Epithelial cell of prostate (primary cell): ENCODE measurements around the gene HOXD12.

Source experiments
- DNase-seq: peaks from one replicate; pipeline ENCODE4 v3.0.0-alpha.2; 2011; ENCODE audit warnings: low read depth, low spot score
- H3K27ac ChIP-seq: fragments of 450-650 bp; 2 replicates; pipeline ENCODE4 v1.5.1; 2017; ENCODE audit warnings: mild to moderate bottlenecking

HOXD12 gene

DNA sequence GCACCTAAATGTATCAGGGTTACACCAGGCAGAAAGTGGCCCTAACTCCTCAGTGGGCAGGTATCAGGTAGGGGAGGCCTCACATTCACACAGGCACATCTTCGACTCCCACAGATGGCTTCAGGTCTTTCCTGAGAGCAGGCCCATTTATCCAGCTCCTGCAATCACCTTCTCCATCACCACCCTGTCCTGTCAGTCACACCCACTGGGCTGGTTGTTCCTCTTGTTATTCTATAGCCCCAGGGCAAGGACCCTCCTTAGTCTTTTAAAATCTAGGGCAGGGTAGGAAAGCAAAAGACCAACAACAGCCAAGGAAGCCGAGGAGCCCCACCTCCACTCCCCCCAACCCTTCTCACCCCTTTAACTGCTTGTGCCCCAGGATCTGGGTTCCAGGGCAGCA lies 42.7 kb downstream of the HOXD12 start:
- DNase-seq = no peak
- no peak overlapping the region for H3K27ac ChIP-seq

GRCh38 chr2:176145085-176145969 lies 45.7 kb downstream of the HOXD12 start:
- H3K27ac ChIP-seq = no peak overlapping the region
- no peak for DNase-seq

DNA sequence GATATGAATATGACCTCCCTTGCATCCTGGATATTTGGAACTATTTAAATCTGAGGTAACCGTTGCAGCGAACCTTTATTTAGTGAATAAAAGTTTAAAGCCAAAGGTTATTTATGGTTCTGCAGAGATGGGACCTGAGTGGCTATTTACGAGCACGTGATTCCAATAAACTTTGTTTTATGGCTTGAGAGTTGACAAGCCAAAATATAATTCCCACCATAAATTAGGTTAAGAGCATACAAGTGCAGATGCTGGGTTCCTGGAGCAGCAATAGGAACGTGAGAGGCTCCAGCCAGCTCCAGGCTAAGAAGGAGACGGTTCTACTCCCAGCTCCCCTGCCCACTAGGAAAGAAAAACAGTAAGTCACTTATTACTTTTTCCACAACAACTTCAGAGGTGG lies 46.5 kb downstream of the HOXD12 start:
- no peak for DNase-seq
- no peak overlapping the region for H3K27ac ChIP-seq

DNA sequence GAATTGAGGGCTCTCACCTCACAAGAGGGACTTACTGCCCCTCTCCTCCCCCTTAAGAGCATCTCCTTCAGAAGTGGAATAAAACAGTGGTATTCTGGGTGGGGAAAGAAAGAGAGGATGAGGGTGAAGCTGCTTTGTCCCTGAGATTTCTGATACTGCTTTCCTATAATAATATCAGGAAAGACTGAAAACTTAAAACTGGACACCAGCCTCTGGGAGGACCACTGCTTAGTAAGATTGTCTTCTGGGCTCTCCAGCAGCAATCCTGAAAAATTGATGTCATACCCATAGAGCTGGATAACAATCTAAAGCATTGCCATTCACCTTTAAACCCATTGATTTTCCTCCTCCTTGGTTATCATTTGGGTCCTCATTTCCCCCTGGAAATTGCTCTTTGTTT lies 47.0 kb downstream of the HOXD12 start:
- no peak for DNase-seq
- H3K27ac ChIP-seq = no peak overlapping the region

GRCh38 chr2:176147210-176147799 lies 47.7 kb downstream of the HOXD12 start:
- H3K27ac ChIP-seq = no peak overlapping the region
- no peak for DNase-seq

DNA sequence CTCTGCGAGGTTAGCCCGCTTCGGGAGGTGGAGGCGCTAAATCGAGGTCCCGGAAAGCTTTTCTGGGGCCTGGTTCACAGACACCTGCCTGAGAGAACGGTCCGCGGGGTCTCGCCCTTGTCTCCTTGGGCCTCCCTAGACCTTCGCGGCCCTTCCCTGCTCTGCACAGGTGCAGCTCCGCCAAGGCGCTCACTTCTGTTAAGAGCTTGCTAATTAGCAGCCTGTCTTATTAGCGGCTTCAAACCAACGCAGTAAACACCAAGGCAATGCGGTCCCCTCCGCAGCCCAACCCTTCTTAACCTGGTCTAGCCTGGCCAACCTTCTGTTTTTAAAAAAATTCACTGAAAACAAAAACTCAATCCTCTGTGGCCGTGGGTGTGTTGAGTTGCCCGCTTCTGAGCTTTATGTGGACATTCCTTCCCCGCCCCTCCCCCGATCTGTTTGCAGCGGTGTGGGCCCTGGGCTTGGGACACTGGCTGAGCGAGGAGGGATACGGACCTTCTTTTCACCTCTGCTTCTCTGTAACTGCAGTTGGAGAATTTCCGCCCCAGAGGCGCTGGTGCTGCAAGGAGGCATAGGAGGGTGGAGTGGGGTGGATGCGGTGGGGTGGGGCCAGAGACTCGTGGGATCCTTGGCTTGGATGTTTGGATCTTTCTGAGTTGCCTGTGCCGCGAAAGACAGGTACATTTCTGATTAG lies 48.4 kb downstream of the HOXD12 start:
- H3K27ac ChIP-seq = no peak overlapping the region
- DNase-seq = no peak

GRCh38 chr2:176148751-176149421 lies 49.3 kb downstream of the HOXD12 start:
- DNase-seq = no peak
- H3K27ac ChIP-seq = no peak overlapping the region

DNA sequence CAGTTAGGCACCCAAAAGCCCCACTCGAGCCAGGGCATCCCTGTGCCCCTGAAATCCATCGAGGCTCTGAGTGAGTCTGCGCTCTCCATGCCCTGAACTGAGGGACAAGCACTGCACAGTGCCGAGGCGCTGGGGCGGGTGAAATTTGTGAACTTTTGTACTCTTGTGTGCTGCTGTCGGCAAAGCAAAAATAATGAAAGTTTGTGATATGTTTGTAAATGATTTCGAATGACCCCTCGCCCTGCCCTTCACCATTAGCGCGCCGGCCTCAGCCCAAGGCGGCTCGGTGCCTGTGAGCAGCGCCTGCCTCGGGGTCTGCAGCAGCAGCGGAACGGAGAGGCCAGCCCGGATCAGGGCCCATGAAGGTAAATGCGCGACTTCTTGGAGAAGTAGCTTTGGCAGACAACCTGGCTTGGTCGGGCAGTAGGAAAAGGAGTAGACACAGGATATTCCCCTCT lies 49.9 kb downstream of the HOXD12 start:
- no peak for DNase-seq
- no peak overlapping the region for H3K27ac ChIP-seq

DNA sequence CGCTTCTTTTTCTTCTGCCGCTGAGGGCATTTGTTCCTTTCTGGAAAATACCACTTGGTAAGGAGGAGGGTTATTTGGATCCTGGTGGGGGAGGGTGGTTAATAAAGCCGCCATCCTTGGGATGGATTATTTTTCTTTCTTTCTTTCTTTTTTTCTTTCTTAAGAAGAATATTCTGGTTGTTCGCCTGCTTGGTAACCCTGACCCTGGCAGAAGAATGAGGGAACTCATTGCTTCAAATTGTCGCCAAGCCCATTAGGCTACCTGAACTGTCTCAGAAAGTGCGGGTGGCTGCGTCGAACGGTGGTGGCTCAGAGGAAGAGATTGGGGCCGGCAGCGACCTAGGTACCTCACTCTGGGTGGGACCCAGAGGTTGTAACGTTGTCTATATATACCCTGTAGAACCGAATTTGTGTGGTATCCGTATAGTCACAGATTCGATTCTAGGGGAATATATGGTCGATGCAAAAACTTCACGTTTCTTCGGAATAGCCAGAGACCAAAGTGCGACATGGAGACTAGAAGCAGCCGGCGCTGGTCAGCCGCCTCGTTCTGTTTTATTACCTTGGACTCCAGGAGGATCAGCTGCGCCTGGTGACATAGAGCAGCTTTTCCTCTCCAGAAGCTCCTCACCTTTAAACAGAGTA lies 50.5 kb downstream of the HOXD12 start:
- no peak overlapping the region for H3K27ac ChIP-seq
- no peak for DNase-seq

GRCh38 chr2:176150584-176151441 lies 51.2 kb downstream of the HOXD12 start:
- no peak overlapping the region for H3K27ac ChIP-seq
- no peak for DNase-seq

GRCh38 chr2:176151442-176152287 lies 52.1 kb downstream of the HOXD12 start, which contains the start of gene HOXD4:
TSS of gene HOXD4 (plus strand) at chr2:176151550. CDS start at chr2:176151634, 84 bp downstream.
- no peak for DNase-seq

More at GRCh38 chr2:176151442-176152287, 52.1 kb downstream of the HOXD12 start, which contains the start of gene HOXD4:
- H3K27ac ChIP-seq = no peak within 1 kb of the TSS
